GM12873 (cell line): Measurements from ENCODE around the gene TMBIM6.

Experiments used
- TF ChIP-seq, protein P1 (sequence below): IDR thresholded peaks from 2 replicates; pipeline ENCODE4 v1.5.1; 2012; ENCODE audit warnings: low read depth, mild to moderate bottlenecking, moderate library complexity, low read length, control low read depth; ENCODE audit not compliant: insufficient read depth; ENCODE audit errors: missing control alignments

The TMBIM6 gene

DNA sequence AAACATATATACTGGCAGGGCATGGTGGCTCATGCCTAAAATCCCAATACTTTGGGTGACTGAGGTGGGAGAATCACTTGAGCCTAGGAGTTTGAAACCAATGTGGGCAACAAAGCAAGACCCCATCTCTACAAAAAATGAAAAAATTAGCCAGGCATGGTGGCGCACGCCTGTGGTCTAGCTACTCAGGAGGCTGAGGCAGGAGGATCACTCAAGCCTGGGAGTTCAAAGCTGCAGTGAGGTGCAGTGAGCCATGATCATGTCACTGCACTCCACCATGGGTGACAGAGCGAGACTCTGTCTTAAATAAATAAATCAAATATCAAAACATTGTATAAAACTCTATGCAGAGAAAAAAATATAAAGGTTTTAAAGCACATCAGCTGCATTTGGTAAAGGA, 39.3 kb upstream of the TMBIM6 start:
- TF ChIP-seq, protein P1, sequence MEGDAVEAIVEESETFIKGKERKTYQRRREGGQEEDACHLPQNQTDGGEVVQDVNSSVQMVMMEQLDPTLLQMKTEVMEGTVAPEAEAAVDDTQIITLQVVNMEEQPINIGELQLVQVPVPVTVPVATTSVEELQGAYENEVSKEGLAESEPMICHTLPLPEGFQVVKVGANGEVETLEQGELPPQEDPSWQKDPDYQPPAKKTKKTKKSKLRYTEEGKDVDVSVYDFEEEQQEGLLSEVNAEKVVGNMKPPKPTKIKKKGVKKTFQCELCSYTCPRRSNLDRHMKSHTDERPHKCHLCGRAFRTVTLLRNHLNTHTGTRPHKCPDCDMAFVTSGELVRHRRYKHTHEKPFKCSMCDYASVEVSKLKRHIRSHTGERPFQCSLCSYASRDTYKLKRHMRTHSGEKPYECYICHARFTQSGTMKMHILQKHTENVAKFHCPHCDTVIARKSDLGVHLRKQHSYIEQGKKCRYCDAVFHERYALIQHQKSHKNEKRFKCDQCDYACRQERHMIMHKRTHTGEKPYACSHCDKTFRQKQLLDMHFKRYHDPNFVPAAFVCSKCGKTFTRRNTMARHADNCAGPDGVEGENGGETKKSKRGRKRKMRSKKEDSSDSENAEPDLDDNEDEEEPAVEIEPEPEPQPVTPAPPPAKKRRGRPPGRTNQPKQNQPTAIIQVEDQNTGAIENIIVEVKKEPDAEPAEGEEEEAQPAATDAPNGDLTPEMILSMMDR: no peak

DNA sequence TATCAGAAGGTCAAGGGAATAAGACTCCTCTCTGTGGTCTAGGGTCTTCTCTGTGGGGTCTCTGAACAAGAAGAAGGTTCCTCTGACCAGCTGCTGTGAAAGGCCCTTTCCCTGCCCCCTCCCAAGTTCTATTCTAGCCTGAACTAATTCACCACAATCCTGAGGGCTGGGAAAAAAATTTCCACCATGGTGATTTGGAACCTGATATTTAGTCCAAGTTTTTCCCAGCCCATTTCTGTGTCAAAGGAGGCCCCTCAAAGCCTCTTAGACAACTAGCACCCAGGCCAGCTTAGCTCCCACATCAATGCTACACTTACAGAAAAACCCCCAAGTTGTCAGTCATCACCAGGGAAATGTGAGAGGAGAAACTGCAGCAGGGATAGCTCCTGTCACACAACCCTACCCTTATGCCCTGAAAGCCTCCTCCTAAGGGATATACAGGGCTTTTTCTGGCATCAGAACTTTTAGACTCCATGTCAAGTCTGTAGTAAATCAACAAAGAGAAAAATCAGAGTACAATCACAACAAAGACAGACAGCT, 38.6 kb upstream of the TMBIM6 start:
- TF ChIP-seq, protein P1: no peak

DNA sequence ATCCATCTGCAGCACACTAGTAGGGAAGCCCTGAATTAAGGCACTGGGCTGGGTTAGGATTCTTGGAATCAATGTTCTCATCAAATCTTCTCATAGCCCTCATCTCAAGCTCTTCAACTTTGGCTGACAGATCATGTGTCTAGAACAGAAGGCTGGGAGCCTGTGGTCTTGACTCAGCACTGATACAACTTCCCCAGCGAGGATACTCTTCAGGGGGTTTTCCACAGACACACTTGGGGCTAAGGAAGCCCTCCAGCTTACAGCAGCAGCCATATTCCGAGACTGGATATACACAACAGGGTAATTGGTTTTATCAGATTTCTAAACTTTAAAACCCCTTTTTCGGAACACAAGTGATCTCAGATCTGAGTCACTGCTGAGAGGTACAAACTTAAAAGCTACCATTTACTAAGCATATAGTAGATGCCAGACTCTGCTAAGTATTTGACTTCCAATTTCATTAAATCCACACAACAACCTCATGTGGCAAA, 37.7 kb upstream of the TMBIM6 start:
- TF ChIP-seq, protein P1: no peak

DNA sequence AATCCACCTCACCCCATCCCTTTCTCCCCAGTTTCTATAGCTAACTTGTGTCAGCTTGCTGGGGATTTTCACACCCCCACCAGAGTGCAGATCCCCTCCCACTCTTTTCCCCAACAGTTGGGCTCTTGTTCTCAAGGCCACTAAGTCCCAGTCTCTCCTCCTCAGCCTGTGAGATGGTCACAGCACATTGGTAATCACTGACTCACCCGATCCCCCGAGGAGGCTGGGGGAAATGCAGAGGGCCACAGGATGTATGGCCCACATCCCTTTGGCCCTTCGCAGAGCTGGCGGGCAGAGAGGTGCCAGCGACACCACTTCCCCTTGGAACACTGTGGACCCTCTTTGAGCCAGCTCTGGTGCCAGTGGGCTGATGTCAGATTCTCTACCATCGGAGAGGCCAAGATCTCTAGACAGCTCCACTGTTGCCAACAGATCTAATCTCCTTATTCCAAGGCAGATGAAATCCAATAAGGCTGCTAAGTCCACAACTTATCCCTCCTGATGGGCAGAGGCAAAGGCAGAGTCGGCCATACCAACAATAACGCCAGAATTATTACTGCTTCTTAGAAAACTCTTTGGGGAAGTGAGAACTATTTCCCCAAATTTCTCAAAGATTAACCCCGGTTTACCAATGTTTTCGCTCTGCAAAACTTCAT, 35.8 kb upstream of the TMBIM6 start:
- TF ChIP-seq, protein P1: peak; percentile 16

DNA sequence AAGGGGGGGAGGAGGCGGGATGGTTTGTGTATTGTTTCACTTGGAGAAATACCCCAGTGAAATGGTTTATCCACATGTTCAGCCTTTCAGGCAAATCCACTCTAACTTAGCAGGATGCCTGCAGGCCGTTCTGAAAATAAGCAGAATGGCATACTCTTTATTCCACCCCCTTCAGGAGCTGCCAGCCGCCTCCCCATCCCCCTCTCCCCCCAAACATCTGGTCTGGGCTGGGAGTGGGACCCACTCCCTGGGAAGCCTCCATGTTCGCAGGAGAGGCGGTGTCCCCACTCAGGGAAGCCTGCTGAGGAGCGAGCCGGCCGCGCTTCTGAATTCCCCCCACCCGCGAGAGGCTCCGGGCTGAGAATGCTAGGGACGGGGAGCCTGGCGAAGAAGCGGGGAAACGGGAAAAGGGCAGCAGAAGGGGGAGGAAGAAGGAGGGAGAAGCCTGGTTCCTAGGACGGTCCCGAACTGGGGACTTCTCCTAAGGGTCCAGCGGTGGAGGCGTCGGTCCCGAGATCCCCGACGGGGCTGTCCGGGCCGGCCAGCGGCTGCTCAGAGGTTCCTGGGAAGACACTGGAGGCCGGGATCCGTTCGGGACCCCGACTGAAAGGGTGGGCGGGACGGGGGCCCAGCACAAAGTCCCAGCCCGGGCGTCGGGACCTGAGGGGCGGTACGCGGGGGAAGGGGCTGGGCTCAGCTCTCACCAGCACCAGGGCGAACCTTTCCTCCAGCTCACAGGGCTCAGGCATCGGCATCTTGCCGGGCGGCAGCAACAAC, 34.8 kb upstream of the TMBIM6 start:
- TF ChIP-seq, protein P1: no peak

DNA sequence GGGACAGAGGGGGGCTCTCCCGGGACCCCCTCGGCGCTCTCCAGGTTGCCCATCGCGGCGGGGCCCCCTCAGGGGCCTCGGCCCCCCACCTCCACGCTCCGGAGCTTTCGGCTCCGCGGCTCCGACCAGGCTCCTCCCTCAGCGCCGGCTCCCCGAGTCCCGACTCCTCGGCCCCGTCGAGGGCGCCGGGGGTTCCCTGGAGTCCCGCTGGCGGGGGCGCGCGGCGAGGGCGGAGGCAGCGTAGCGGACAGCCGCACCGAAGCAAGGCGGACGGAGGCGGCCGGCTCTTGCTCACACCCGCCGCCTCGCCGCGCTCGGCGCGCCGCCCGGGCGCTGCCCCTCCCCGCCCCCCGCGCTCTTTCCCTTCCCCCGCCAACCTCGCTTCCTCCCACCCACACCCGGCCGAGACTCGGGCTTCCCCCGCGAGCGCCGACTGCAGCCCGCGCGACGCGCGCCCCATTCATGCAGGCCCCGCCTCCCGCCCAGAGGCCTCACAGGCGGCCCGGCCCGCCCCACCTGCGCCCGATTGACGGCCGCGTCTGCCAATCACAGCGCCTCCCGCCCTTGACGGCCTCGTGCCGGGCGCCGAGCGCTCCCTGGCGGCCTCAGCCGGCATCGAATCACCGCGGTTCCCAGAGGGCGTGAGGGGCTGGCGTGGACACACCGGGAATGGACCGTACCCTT, 34.1 kb upstream of the TMBIM6 start, which contains the start of gene FMNL3:
FMNL3 (minus strand) TSS at position 278 of the 684 bp plus-strand sequence; CDS start at position 53, 225 bp downstream.
- TF ChIP-seq, protein P1: peak; percentile 85

DNA sequence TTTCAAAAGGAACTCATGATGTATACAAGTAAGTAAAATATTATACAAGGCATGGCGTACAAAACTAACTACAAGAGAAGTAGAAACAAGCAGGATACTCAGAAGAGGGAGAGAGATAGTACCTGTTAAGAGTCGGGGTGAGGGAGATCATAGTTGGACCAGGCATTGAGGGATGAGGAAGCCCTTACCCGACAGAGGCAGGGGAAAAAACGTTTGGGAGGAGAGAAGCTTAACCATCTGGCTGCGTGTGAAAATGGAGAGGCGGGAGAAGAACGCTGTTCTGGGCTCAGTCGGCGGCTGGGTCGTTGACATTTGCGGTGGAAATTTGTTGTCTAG, 33.6 kb upstream of the TMBIM6 start:
- TF ChIP-seq, protein P1: no peak
